OCI-LY1 (cell line): Measurements from ENCODE around the gene DRC7.

ENCODE experiments used
- CTCF ChIP-seq: fragments of 200-600 bp; sonication (generic), shearing (Covaris generic); IDR thresholded peaks from 2 replicates; pipeline ENCODE4 v1.5.1; 2017; ENCODE audit warnings: mild to moderate bottlenecking, antibody characterized with exemption, low read length, moderate library complexity, mixed read lengths
- EZH2 ChIP-seq: fragments of 200-600 bp; sonication (generic), shearing (Covaris generic); IDR thresholded peaks from 2 replicates; pipeline ENCODE4 v1.8.0; 2017; ENCODE audit warnings: borderline replicate concordance, mixed run types, mild to moderate bottlenecking, antibody characterized with exemption, low read length, moderate library complexity, mixed read lengths

DNA sequence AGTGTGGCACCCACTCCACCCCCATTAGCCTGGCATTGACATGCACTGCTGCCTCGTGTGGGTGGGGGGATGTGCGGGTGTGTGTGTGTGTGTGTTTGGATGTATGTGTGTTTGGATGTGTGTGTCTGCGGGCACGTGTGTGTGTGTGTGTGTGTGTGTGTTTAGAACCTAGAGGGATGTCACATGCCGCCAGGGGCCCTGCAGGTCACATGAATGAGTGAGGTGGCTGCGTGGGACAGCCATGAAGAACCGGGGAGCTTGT lies 50.0 kb downstream of the DRC7 start:
- TF ChIP-seq EZH2 (no peak), CTCF (no peak)
